ENCODE measurements around the gene SNU13.
"Not testable (repeated sequence)": the region's sequence is repeated elsewhere in the genome, so short reads cannot be mapped to it uniquely, and the experiment has no call there.

SNU13 gene

DNA sequence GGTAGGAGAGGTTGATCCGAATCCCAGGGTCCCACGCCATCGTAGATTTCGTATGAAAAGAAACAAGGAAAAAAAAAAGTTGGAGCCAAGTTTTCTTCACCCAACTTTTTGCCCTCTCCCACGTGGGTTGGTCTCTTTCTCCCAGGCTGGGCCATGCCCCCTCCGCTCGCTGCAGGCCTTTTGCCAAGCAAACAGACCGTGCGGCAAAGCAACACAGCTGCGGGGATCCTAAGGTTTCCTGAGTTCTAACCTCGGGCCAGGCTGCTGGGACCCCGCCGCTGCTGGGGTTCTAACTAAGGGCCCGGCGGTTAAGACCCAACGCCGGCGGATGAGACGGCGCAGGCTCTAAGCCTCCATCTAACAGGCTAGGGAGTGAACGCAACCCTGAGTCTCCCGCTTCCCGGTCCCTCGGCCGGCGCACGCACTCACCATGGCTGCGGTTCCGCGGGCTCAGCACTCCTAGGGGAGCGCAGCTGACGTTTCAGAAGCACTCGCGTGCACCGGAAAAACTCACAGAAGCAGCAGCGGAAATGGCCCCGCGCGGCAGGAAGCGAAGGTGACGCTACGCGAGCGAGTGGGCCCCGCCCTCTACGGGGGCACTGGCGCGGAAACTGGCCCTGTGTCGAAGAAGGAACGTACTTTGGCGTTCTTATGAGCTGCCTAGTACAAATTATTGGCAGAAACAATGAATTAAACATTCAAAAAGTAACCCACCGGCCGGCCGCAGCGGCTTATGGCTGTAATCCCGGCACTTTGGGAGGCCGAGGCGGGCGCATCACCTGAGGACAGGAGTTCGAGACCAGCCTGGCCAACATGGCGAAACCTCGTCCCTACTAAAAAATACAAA is at the start of gene SNU13:
Gene SNU13, minus strand, starts transcription at position 503 of the 847 bp plus-strand sequence. Its CDS starts 71 bp downstream, at position 432.
- Histone ChIP-seq H3K9ac (ENCODE audit: insufficient read length, low read depth) (peak within 1 kb of the TSS; percentile 90), H3K27me3 (ENCODE audit: insufficient read depth, insufficient read length) (no peaks in the 10 kb centered on the region), H3K4me3 (ENCODE audit: insufficient read length, low read depth) (peak within 1 kb of the TSS; percentile 88), H3K4me1 (ENCODE audit: insufficient read depth, insufficient read length) (no peaks in the 10 kb centered on the region), H3K36me3 (ENCODE audit: insufficient read depth, insufficient read length, low read length) (peaks cover 12% of the 10 kb centered on the region), H3K9me3 (ENCODE audit: insufficient read depth, low read length) (no peaks in the 10 kb centered on the region)
- no peak for TF ChIP-seq YY1 (IDR thresholded peaks at IDR 0.05; ENCODE audit: insufficient read depth, insufficient read length)
- no peak for TF ChIP-seq SUZ12 (IDR thresholded peaks at IDR 0.05; ENCODE audit: extremely low read depth, insufficient read depth, insufficient read length)
- no peak for TF ChIP-seq ZNF274 (IDR thresholded peaks at IDR 0.05; ENCODE audit: low read depth, low read length)
- peak; percentile 66 for DNase-seq (ENCODE audit: low read depth, low spot score)

DNA sequence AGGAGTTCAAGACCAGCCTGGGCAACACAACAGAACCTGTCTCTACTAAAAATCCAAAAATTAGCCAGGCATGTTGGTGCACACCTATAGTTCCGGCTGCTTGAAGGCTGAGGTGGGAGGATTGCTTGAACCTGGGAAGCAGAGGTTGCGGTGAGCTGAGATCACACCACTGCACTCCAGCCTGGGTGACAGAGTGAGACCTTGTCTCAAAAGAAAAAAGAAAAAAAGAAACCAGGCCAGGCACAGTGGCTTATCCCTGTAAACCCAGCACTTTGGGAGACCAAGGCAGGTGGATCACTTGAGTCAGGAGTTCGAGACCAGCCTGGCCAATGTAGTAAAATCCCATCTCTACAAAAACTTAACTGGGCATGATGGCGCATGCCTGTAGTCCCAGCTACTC is 44.6 kb upstream of the SNU13 start:
- H3K27me3 ChIP-seq (ENCODE audit: insufficient read depth, insufficient read length); DNase-seq (ENCODE audit: low read depth, low spot score); H3K4me1 ChIP-seq (ENCODE audit: insufficient read depth, insufficient read length); H3K36me3 ChIP-seq (ENCODE audit: insufficient read depth, insufficient read length, low read length); H3K4me3 ChIP-seq (ENCODE audit: insufficient read length, low read depth); H3K9ac ChIP-seq (ENCODE audit: insufficient read length, low read depth); H3K9me3 ChIP-seq (ENCODE audit: insufficient read depth, low read length): not testable (repeated sequence)

DNA sequence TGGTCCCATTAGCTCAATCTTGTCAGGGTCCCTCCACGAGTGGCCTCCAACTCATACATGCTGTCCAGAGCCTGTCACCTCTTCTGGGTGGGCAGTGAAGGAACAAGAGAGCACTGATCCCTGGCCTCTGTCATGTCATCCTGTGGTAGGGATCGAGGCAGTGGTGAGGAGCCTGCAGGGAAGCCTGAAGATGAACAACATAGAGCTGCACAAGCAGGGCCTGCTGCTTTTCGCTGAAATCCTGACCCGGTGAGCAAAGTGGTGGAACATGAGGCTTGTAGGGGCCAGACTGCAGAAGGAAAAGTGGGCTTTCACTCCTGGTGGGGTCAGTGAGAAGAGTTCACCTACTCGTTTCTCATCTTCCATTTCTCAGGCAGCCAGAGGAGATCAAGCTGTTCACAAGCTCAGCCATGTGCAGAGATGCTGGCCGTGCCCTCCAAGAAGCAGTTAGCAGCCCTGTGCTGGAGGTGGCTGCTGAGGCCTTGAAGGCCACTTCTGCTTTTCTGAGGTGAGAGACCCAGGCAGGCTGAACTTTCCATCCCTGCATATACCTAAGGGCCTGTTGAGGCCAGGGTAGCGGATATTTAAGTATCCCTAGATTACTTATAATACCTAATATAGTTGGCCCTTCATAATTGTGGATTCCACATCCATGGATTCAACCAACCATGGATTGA is 43.6 kb upstream of the SNU13 start:
- H3K27me3 ChIP-seq (ENCODE audit: insufficient read depth, insufficient read length): no peaks in the 10 kb centered on the region
- TF ChIP-seq ZNF274 (IDR thresholded peaks at IDR 0.05; ENCODE audit: low read depth, low read length): no peak
- TF ChIP-seq SUZ12 (IDR thresholded peaks at IDR 0.05; ENCODE audit: extremely low read depth, insufficient read depth, insufficient read length): no peak
- TF ChIP-seq YY1 (IDR thresholded peaks at IDR 0.05; ENCODE audit: insufficient read depth, insufficient read length): no peak
- no peaks in the 10 kb centered on the region for H3K9me3 ChIP-seq (ENCODE audit: insufficient read depth, low read length)
- no peak overlapping the region for H3K4me3 ChIP-seq (ENCODE audit: insufficient read length, low read depth)
- H3K9ac ChIP-seq (ENCODE audit: insufficient read length, low read depth): no peak overlapping the region
- H3K36me3 ChIP-seq (ENCODE audit: insufficient read depth, insufficient read length, low read length): no peaks in the 10 kb centered on the region
- no peak for DNase-seq (ENCODE audit: low read depth, low spot score)
- H3K4me1 ChIP-seq (ENCODE audit: insufficient read depth, insufficient read length): no peaks in the 10 kb centered on the region

DNA sequence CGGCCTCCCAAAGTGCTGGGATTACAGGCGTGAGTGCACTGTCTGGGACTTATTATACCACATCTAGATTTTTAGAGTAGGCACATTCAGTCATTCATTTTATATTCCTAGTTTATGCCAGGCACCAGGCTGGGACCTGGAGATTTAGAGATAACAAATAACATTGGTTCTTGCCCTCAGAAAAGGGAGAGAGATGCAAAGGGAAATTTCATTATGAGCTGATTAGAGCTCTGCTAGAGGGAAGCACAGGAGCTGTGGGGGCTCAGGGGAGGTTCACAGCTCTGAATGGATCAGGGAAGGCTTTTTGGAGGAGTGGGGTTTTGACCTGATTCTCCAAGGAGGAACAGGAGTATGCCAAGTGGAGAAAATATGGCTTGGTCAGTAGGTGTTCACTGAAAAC is 42.9 kb upstream of the SNU13 start:
- DNase-seq (ENCODE audit: low read depth, low spot score): no peak
- TF ChIP-seq YY1 (IDR thresholded peaks at IDR 0.05; ENCODE audit: insufficient read depth, insufficient read length): no peak
- TF ChIP-seq SUZ12 (IDR thresholded peaks at IDR 0.05; ENCODE audit: extremely low read depth, insufficient read depth, insufficient read length): no peak
- no peak for TF ChIP-seq ZNF274 (IDR thresholded peaks at IDR 0.05; ENCODE audit: low read depth, low read length)
- H3K36me3 ChIP-seq (ENCODE audit: insufficient read depth, insufficient read length, low read length): no peaks in the 10 kb centered on the region
- no peak overlapping the region for H3K9ac ChIP-seq (ENCODE audit: insufficient read length, low read depth)
- no peak overlapping the region for H3K4me3 ChIP-seq (ENCODE audit: insufficient read length, low read depth)
- no peaks in the 10 kb centered on the region for H3K4me1 ChIP-seq (ENCODE audit: insufficient read depth, insufficient read length)
- no peaks in the 10 kb centered on the region for H3K27me3 ChIP-seq (ENCODE audit: insufficient read depth, insufficient read length)
- H3K9me3 ChIP-seq (ENCODE audit: insufficient read depth, low read length): no peaks in the 10 kb centered on the region

DNA sequence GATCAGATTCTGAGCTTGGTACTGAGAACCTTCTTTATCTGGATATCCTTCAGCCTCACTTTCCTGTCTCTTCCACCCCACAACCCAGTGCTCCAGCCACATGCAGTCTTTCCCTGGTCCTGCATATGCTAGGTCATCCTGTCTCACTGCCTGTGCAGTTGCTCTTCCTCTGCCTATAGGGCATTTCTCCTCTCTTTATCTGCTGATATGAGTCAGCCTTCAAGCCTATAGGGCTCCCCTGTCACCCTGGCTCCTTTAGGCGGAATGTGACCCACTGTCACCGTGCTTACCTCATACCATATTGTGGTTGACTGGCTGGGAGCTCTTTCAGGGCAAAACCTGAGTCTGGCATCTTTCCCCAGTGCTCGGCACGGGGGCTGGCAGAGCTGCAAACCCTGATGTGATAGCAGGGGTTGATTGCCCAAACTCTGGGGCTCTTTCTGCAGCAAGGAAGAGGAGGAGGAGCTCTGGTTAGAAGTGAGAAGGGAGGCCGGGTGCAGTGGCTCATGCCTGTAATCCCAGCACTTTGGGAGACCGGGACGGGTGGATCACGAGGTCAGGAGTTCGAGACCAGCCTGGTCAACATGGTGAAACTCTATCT is 36.9 kb upstream of the SNU13 start:
- Histone ChIP-seq H3K9ac (ENCODE audit: insufficient read length, low read depth) (no peak overlapping the region), H3K9me3 (ENCODE audit: insufficient read depth, low read length) (no peaks in the 10 kb centered on the region), H3K27me3 (ENCODE audit: insufficient read depth, insufficient read length) (no peaks in the 10 kb centered on the region), H3K4me3 (ENCODE audit: insufficient read length, low read depth) (no peak overlapping the region), H3K4me1 (ENCODE audit: insufficient read depth, insufficient read length) (no peaks in the 10 kb centered on the region), H3K36me3 (ENCODE audit: insufficient read depth, insufficient read length, low read length) (no peaks in the 10 kb centered on the region)
- TF ChIP-seq YY1 (IDR thresholded peaks at IDR 0.05; ENCODE audit: insufficient read depth, insufficient read length) (no peak), SUZ12 (IDR thresholded peaks at IDR 0.05; ENCODE audit: extremely low read depth, insufficient read depth, insufficient read length) (no peak), ZNF274 (IDR thresholded peaks at IDR 0.05; ENCODE audit: low read depth, low read length) (no peak)
- no peak for DNase-seq (ENCODE audit: low read depth, low spot score)

DNA sequence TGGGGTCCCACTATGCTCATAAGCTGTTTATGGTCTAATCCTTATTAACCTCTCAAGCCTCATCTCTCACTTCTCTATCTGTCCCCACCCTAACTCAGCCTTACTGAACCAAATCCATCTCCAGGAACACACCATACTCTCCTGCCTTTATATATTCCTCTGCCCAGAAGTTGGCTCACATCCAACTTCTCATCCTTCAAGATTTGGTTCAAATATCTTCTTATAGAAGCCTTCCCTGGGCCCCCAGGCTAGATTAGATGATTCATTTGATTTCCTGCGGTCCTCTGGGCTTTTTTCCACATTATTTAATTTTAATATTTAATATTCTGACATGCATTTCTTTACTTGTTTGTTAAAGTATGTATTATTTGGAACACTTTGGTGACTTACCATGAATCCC is 33.8 kb upstream of the SNU13 start:
- TF ChIP-seq SUZ12 (IDR thresholded peaks at IDR 0.05; ENCODE audit: extremely low read depth, insufficient read depth, insufficient read length) (no peak), ZNF274 (IDR thresholded peaks at IDR 0.05; ENCODE audit: low read depth, low read length) (no peak), YY1 (IDR thresholded peaks at IDR 0.05; ENCODE audit: insufficient read depth, insufficient read length) (no peak)
- DNase-seq (ENCODE audit: low read depth, low spot score): no peak
- H3K36me3 ChIP-seq (ENCODE audit: insufficient read depth, insufficient read length, low read length): no peaks in the 10 kb centered on the region

DNA sequence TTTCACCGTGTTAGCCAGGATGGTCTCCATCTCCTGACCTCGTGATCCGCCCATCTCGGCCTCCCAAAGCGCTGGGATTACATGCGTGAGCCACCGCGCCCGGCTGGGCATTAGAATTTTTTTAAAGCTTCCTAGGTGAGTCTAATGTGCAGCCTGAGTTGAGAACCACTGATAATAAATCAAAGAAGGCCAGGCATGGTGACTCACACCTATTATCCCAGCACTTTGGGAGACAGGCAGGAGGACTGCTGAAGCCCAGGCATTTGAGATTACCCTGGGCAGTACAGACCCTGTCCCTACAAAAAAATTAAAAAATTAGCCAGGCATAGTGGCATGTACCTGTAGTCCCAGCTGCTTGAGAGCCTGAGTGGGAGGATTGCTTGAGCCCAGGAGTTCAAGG is 24.3 kb upstream of the SNU13 start:
- Histone ChIP-seq H3K4me1 (ENCODE audit: insufficient read depth, insufficient read length) (no peaks in the 10 kb centered on the region), H3K9ac (ENCODE audit: insufficient read length, low read depth) (no peak overlapping the region), H3K27me3 (ENCODE audit: insufficient read depth, insufficient read length) (peaks cover 3% of the 10 kb centered on the region), H3K4me3 (ENCODE audit: insufficient read length, low read depth) (no peak overlapping the region), H3K36me3 (ENCODE audit: insufficient read depth, insufficient read length, low read length) (no peaks in the 10 kb centered on the region), H3K9me3 (ENCODE audit: insufficient read depth, low read length) (no peaks in the 10 kb centered on the region)
- no peak for DNase-seq (ENCODE audit: low read depth, low spot score)
- TF ChIP-seq YY1 (IDR thresholded peaks at IDR 0.05; ENCODE audit: insufficient read depth, insufficient read length) (no peak), ZNF274 (IDR thresholded peaks at IDR 0.05; ENCODE audit: low read depth, low read length) (no peak), SUZ12 (IDR thresholded peaks at IDR 0.05; ENCODE audit: extremely low read depth, insufficient read depth, insufficient read length) (no peak)

More for the DNA sequence above, 33.8 kb upstream of the SNU13 start:
- no peaks in the 10 kb centered on the region for H3K4me1 ChIP-seq (ENCODE audit: insufficient read depth, insufficient read length)
- H3K27me3 ChIP-seq (ENCODE audit: insufficient read depth, insufficient read length): no peaks in the 10 kb centered on the region
- no peak overlapping the region for H3K9ac ChIP-seq (ENCODE audit: insufficient read length, low read depth)
- H3K4me3 ChIP-seq (ENCODE audit: insufficient read length, low read depth): no peak overlapping the region
- no peaks in the 10 kb centered on the region for H3K9me3 ChIP-seq (ENCODE audit: insufficient read depth, low read length)
